ENCODE measurements around the gene CYP11A1.

CYP11A1 gene

DNA sequence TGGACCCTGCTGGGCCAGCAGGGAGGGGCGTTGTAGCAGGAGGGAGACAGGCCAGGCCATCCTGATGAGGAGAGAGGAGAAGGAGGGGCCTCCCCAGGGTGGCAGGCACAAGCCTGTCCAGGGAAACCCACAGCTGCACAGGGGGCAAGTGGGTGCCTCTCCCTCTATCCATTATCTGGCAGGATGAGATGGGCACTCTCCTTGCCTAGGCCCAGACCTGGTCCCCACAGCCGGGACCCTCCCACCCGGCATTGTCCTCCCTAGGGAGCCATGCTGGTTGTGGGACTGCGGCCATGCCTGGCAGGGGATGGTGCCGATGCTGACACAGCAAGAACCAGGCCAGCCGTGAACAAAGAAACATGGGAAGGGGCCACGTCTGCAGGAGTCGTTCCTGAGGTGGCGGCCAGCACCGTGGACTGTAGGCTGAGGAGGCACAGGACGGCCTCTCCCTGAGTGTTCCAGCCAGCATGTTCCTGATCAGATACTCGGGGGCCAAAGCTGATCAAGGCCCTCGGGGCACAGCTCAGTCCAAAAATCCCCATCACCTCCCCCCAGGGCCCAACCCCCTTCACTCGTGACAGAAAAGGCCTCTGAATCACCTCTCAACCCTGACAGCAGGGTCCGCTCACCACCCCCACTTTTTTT, 19.2 kb upstream of the CYP11A1 start:
- Histone ChIP-seq H3K9ac (ENCODE audit: low read depth, low read length) (no peak overlapping the region), H3K4me1 (ENCODE audit: insufficient read depth, low read length) (peaks cover 7% of the 10 kb centered on the region; the same call in 1 of the 2 replicates), H3K27me3 (ENCODE audit: insufficient read depth, low read length) (no peaks in the 10 kb centered on the region), H3K27ac (ENCODE audit: low read depth, low read length) (no peak overlapping the region), H3K36me3 (ENCODE audit: insufficient read depth, low read length) (no peaks in the 10 kb centered on the region), H3K4me3 (ENCODE audit: low read length) (no peak overlapping the region), H3K9me3 (ENCODE audit: insufficient read depth, low read depth, low read length) (no peaks in the 10 kb centered on the region)
- WGBS = 78% methylated on average over 15 of the region's 15 CpGs

- Histone ChIP-seq H3K9me3 (ENCODE audit: insufficient read depth, low read depth, low read length) (no peaks in the 10 kb centered on the region), H3K36me3 (ENCODE audit: insufficient read depth, low read length) (no peaks in the 10 kb centered on the region), H3K4me3 (ENCODE audit: low read length) (no peak overlapping the region), H3K9ac (ENCODE audit: low read depth, low read length) (no peak overlapping the region), H3K27me3 (ENCODE audit: insufficient read depth, low read length) (no peaks in the 10 kb centered on the region), H3K27ac (ENCODE audit: low read depth, low read length) (no peak overlapping the region), H3K4me1 (ENCODE audit: insufficient read depth, low read length) (peaks cover 7% of the 10 kb centered on the region; the same call in 1 of the 2 replicates)
- 80% methylated on average over 6 of the region's 6 CpGs for WGBS
Measured at GRCh38 chr15:74385733-74386132, 18.3 kb upstream of the CYP11A1 start.

DNA sequence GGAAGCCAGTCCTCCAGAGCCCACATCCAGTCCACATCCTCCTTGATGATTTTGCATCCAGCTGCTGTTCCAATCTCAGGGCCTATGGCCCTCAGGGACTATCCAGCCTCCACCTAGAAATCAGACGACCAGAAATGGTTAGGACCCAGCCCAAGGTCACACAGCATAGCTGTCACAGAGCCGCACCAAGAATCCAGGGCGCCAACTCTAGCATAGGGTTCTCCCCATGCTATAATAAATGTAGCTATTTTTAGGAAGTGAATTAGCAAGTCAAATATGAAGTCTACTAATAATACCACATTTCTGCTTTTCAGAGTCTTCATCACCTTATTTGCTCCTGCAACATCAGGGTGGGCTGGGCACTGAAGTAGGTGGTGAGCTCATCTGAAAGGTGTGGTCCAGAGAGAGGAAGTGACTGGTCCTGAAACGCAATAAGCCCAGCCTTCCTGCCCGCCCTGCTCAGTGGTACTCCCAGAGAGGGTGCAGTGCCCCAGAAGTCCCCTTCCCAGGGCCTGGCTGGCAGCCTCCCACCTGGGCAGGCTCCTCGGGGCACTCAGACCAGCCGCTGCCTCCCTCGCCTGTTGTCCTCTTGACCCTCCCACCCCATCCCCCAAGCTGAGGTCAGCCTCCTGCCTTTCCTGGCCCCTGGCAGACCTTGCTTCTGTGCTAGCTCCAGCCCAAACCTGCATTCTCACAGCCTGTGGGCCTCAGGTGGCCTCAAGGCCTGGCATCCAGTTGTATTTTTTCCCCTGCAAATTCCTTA, 17.6 kb upstream of the CYP11A1 start:
- no peaks in the 10 kb centered on the region for H3K36me3 ChIP-seq (ENCODE audit: insufficient read depth, low read length)
- H3K27ac ChIP-seq (ENCODE audit: low read depth, low read length) = no peak overlapping the region
- no peaks in the 10 kb centered on the region for H3K27me3 ChIP-seq (ENCODE audit: insufficient read depth, low read length)
- WGBS = 69% methylated on average over 7 of the region's 8 CpGs
- no peaks in the 10 kb centered on the region for H3K9me3 ChIP-seq (ENCODE audit: insufficient read depth, low read depth, low read length)
- no peak overlapping the region for H3K4me3 ChIP-seq (ENCODE audit: low read length)
- peaks cover 7% of the 10 kb centered on the region; the same call in 1 of the 2 replicates for H3K4me1 ChIP-seq (ENCODE audit: insufficient read depth, low read length)
- H3K9ac ChIP-seq (ENCODE audit: low read depth, low read length) = no peak overlapping the region

- Histone ChIP-seq H3K9ac (ENCODE audit: low read depth, low read length) (no peak overlapping the region), H3K36me3 (ENCODE audit: insufficient read depth, low read length) (no peaks in the 10 kb centered on the region), H3K4me1 (ENCODE audit: insufficient read depth, low read length) (peaks cover 7% of the 10 kb centered on the region; the same call in 1 of the 2 replicates), H3K4me3 (ENCODE audit: low read length) (no peak overlapping the region), H3K9me3 (ENCODE audit: insufficient read depth, low read depth, low read length) (no peaks in the 10 kb centered on the region), H3K27ac (ENCODE audit: low read depth, low read length) (no peak overlapping the region), H3K27me3 (ENCODE audit: insufficient read depth, low read length) (no peaks in the 10 kb centered on the region)
- WGBS = 88% methylated on average over 3 of the region's 3 CpGs
Measured at GRCh38 chr15:74384566-74384880, 17.1 kb upstream of the CYP11A1 start.

GRCh38 chr15:74383695-74384565, 16.5 kb upstream of the CYP11A1 start:
- H3K4me3 ChIP-seq (ENCODE audit: low read length) = no peak overlapping the region
- WGBS = 92% methylated on average over 8 of the region's 8 CpGs
- no peaks in the 10 kb centered on the region for H3K27me3 ChIP-seq (ENCODE audit: insufficient read depth, low read length)
- H3K9me3 ChIP-seq (ENCODE audit: insufficient read depth, low read depth, low read length) = no peaks in the 10 kb centered on the region
- H3K27ac ChIP-seq (ENCODE audit: low read depth, low read length) = no peak overlapping the region
- peaks cover 8% of the 10 kb centered on the region for H3K4me1 ChIP-seq (ENCODE audit: insufficient read depth, low read length)
- H3K36me3 ChIP-seq (ENCODE audit: insufficient read depth, low read length) = no peaks in the 10 kb centered on the region
- H3K9ac ChIP-seq (ENCODE audit: low read depth, low read length) = no peak overlapping the region

GRCh38 chr15:74383286-74383685, 15.8 kb upstream of the CYP11A1 start:
- Histone ChIP-seq H3K4me1 (ENCODE audit: insufficient read depth, low read length) (peaks cover 11% of the 10 kb centered on the region), H3K27ac (ENCODE audit: low read depth, low read length) (no peak overlapping the region), H3K27me3 (ENCODE audit: insufficient read depth, low read length) (no peaks in the 10 kb centered on the region), H3K9me3 (ENCODE audit: insufficient read depth, low read depth, low read length) (no peaks in the 10 kb centered on the region), H3K36me3 (ENCODE audit: insufficient read depth, low read length) (no peaks in the 10 kb centered on the region), H3K9ac (ENCODE audit: low read depth, low read length) (no peak overlapping the region), H3K4me3 (ENCODE audit: low read length) (no peak overlapping the region)
- 90% methylated on average over 4 of the region's 4 CpGs for WGBS

DNA sequence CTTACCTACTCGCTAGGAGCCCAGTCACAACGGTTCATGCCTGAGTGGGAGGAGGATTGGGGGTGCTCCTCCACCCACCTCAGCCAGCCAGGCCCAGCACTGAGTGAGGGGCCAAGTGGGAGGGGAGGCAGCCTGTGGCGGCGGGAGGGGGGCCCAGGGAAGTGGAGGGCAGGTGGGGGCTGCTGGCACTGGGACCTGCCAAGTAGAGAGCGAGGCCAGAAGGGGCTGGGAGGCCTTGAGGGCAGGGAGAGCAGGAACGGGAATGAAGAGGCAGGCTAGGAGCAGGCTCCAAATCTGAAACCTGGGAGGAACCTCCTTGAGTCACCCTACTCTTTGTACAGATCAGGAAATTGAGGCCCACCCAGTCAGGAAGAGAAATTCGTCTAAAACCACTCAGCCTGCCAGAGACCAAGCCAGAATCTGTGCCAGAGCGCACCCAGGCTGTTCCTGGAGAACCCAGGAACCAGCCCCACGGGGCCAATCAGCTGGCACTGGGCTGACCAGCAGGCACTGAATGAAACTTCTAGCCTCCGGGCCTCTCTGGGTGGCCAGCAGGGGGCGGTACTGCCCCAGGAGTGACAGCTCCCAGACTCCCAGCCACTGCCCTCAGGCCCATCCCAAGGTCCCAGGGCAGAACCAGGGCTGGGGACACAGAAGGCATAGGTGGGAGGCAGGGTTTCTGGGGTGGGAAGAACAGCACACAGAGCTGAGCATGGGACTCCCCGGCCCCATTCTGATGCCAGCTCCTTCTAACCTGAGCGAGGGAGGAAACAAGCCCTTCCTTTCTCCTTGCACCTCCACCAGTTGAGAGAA, 14.8 kb upstream of the CYP11A1 start:
- Histone ChIP-seq H3K36me3 (ENCODE audit: insufficient read depth, low read length) (no peaks in the 10 kb centered on the region), H3K4me1 (ENCODE audit: insufficient read depth, low read length) (peaks cover 11% of the 10 kb centered on the region)
- WGBS = 51% methylated on average over 13 of the region's 13 CpGs

GRCh38 chr15:74381481-74381880, 14.0 kb upstream of the CYP11A1 start:
- peaks cover 11% of the 10 kb centered on the region for H3K4me1 ChIP-seq (ENCODE audit: insufficient read depth, low read length)
- WGBS = 81% methylated on average over 5 of the region's 5 CpGs
- no peak overlapping the region for H3K27ac ChIP-seq (ENCODE audit: low read depth, low read length)
- no peak overlapping the region for H3K4me3 ChIP-seq (ENCODE audit: low read length)
- no peaks in the 10 kb centered on the region for H3K36me3 ChIP-seq (ENCODE audit: insufficient read depth, low read length)
- H3K9ac ChIP-seq (ENCODE audit: low read depth, low read length) = no peak overlapping the region
- no peaks in the 10 kb centered on the region for H3K9me3 ChIP-seq (ENCODE audit: insufficient read depth, low read depth, low read length)
- H3K27me3 ChIP-seq (ENCODE audit: insufficient read depth, low read length) = no peaks in the 10 kb centered on the region

More for the DNA sequence above, 14.8 kb upstream of the CYP11A1 start:
- H3K9me3 ChIP-seq (ENCODE audit: insufficient read depth, low read depth, low read length) = no peaks in the 10 kb centered on the region
- no peak overlapping the region for H3K27ac ChIP-seq (ENCODE audit: low read depth, low read length)
- no peak overlapping the region for H3K9ac ChIP-seq (ENCODE audit: low read depth, low read length)
- H3K4me3 ChIP-seq (ENCODE audit: low read length) = no peak overlapping the region
- H3K27me3 ChIP-seq (ENCODE audit: insufficient read depth, low read length) = no peaks in the 10 kb centered on the region

DNA sequence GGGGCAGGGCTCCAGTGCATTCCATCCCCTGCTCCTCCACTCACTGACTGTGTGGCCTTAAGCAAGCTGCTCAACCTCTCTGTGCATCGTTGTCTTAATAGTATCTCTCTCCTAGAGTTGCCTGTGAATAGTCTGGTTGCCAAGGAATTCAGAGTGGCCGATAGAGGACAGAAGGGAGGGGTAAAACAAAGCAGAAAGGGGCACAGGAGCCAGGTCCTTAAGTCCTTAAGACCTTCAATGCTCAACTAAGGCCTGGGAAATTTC, 13.7 kb upstream of the CYP11A1 start:
- Histone ChIP-seq H3K27me3 (ENCODE audit: insufficient read depth, low read length) (no peaks in the 10 kb centered on the region), H3K9ac (ENCODE audit: low read depth, low read length) (no peak overlapping the region), H3K4me1 (ENCODE audit: insufficient read depth, low read length) (peaks cover 11% of the 10 kb centered on the region), H3K27ac (ENCODE audit: low read depth, low read length) (no peak overlapping the region), H3K36me3 (ENCODE audit: insufficient read depth, low read length) (no peaks in the 10 kb centered on the region), H3K9me3 (ENCODE audit: insufficient read depth, low read depth, low read length) (no peaks in the 10 kb centered on the region), H3K4me3 (ENCODE audit: low read length) (no peak overlapping the region)
- WGBS = 90% methylated on average over 2 of the region's 2 CpGs

GRCh38 chr15:74380361-74381189, 13.1 kb upstream of the CYP11A1 start:
- Histone ChIP-seq H3K27me3 (ENCODE audit: insufficient read depth, low read length) (no peaks in the 10 kb centered on the region), H3K27ac (ENCODE audit: low read depth, low read length) (no peak overlapping the region), H3K4me1 (ENCODE audit: insufficient read depth, low read length) (peaks cover 6% of the 10 kb centered on the region), H3K36me3 (ENCODE audit: insufficient read depth, low read length) (no peaks in the 10 kb centered on the region), H3K9ac (ENCODE audit: low read depth, low read length) (no peak overlapping the region), H3K9me3 (ENCODE audit: insufficient read depth, low read depth, low read length) (no peaks in the 10 kb centered on the region), H3K4me3 (ENCODE audit: low read length) (no peak overlapping the region)
- WGBS = 74% methylated on average over 12 of the region's 12 CpGs

All from HUES64 (cell line).